ENCODE data around the gene ZRANB1. TPM values are rescaled to one million over a fixed set of nuclear protein-coding genes. Genes with fewer than 3 reads are reported as not detected.

ZRANB1 gene
- total RNA-seq, 4 donors from 2014 or later: 22.1 to 37.5 (median 25.0) TPM

DNA sequence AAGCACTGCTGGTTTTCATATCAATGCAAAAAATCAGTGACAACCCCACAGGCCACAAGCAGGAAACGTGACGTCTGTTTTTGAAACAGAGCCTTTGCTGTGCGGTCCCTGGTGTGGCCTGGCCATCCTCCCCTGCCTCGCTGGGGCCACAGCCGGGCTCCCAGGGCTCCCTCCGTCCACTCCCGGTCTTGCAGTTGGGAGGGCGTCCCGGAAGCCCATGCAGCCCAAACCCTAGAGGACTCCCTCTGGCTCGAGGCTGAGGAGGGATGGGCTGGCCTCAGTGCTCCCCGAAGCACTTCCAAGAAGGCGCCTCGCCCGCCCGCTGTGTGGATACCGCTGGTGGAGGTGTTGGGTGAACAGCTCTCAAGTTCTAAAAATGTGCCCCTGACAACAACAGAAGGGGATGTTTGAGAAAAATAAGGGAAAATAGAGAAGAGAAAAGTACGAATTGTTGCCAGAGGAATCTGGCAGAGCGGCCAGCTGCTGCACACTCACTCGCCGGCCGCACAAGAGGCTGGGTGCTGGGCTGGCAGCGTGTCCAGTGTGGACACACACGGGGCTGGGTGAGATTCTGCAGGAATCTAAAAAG, 73.5 kb downstream of the ZRANB1 start:
- H3K4me1 ChIP-seq: peaks cover 53 to 74% of the 10 kb centered on the region in 2 donors
- TF ChIP-seq POLR2A (IDR thresholded peaks at IDR 0.05): no peak
- TF ChIP-seq, protein P1, sequence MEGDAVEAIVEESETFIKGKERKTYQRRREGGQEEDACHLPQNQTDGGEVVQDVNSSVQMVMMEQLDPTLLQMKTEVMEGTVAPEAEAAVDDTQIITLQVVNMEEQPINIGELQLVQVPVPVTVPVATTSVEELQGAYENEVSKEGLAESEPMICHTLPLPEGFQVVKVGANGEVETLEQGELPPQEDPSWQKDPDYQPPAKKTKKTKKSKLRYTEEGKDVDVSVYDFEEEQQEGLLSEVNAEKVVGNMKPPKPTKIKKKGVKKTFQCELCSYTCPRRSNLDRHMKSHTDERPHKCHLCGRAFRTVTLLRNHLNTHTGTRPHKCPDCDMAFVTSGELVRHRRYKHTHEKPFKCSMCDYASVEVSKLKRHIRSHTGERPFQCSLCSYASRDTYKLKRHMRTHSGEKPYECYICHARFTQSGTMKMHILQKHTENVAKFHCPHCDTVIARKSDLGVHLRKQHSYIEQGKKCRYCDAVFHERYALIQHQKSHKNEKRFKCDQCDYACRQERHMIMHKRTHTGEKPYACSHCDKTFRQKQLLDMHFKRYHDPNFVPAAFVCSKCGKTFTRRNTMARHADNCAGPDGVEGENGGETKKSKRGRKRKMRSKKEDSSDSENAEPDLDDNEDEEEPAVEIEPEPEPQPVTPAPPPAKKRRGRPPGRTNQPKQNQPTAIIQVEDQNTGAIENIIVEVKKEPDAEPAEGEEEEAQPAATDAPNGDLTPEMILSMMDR (IDR thresholded peaks at IDR 0.05): no peak
- no peak overlapping the region for H3K4me3 ChIP-seq (replicated peaks in 1 of 3)
- H3K27me3 ChIP-seq: no peaks in the 10 kb centered on the region
- DNase-seq: peak; percentile 80 to 84
- intact Hi-C loops (cut with DNase I): no loop called here
- H3K9me3 ChIP-seq: no peaks in the 10 kb centered on the region
- 32 to 34% methylated on average over 23 of the region's 23 CpGs for WGBS, 2 donors
- peak overlapping the region; percentile 70 to 84 (median 71) for H3K27ac ChIP-seq
- no peaks in the 10 kb centered on the region for H3K36me3 ChIP-seq

DNA sequence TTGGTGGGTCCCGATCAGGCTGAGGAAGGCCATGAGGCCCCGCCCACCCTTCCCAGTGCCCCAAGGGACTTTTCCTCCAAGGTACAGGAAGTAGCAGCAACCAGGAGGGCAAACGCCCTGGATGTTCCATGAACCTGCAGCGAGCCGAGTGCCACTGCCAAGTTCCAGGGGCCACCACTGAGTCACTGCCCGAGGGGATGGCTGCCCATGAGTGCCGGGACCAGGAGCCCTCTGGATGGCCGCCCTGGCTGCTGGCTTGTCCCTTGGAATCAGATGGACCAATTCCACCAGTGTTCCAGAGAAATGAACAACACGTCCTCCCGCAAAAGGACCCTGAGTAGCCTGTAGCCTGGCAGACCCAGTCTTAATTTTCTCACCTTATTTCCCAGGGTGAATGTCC, 74.2 kb downstream of the ZRANB1 start:
- TF ChIP-seq, protein P1 (IDR thresholded peaks at IDR 0.05): no peak
- TF ChIP-seq POLR2A (IDR thresholded peaks at IDR 0.05): no peak
- Histone ChIP-seq H3K27me3 (no peaks in the 10 kb centered on the region), H3K9me3 (no peaks in the 10 kb centered on the region), H3K4me3 (replicated peaks in 1 of 3) (no peak overlapping the region), H3K4me1 (peaks cover 53 to 78% of the 10 kb centered on the region in 2 donors), H3K27ac (peak overlapping the region; percentile 70 to 84 (median 71)), H3K36me3 (no peaks in the 10 kb centered on the region)
- DNase-seq: peak; percentile 49 to 59
- WGBS, 2 donors: 43 to 67% methylated on average over 1 to 6 of the region's 10 CpGs
- intact Hi-C loops (cut with DNase I): no loop called here

DNA sequence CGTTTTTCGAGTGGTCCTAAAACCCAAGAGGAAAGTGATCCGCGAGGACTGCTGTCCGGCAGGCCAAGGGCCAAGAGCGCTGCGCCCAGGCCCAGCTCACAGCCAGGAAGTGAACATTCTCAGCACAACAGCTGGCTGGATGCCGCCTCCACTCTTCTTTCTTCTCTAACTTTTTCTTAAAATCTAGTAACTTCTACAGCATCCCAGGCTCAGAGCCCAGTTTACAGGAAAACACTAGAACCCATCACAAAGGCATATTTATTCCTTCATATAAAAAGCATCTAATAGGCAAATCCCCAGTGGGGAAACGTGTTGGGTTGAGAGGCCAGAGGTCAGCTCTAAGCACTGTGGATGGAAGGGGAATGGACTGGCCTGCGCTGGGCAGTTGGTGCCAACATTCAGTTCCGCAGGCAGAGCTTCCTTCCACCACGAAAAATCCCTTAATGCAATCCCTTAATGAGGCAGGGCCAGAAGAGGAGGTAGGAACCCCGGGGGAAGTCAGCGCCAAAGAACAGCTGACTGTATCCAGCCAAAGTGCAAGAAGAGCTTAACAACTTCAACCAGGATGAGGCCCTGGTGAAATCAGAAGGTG, 74.8 kb downstream of the ZRANB1 start:
- intact Hi-C loops (cut with DNase I): no loop called here
- TF ChIP-seq, protein P1 (IDR thresholded peaks at IDR 0.05): no peak
- TF ChIP-seq POLR2A (IDR thresholded peaks at IDR 0.05): no peak
- Histone ChIP-seq H3K27me3 (no peaks in the 10 kb centered on the region), H3K9me3 (no peaks in the 10 kb centered on the region), H3K4me1 (peaks cover 53 to 78% of the 10 kb centered on the region in 2 donors), H3K4me3 (replicated peaks in 1 of 3) (no peak overlapping the region), H3K27ac (peak overlapping the region; percentile 70 to 84 (median 71)), H3K36me3 (no peaks in the 10 kb centered on the region)
- peak; percentile 29 to 47 for DNase-seq
- 52 to 68% methylated on average over 14 of the region's 14 CpGs for WGBS, 2 donors

DNA sequence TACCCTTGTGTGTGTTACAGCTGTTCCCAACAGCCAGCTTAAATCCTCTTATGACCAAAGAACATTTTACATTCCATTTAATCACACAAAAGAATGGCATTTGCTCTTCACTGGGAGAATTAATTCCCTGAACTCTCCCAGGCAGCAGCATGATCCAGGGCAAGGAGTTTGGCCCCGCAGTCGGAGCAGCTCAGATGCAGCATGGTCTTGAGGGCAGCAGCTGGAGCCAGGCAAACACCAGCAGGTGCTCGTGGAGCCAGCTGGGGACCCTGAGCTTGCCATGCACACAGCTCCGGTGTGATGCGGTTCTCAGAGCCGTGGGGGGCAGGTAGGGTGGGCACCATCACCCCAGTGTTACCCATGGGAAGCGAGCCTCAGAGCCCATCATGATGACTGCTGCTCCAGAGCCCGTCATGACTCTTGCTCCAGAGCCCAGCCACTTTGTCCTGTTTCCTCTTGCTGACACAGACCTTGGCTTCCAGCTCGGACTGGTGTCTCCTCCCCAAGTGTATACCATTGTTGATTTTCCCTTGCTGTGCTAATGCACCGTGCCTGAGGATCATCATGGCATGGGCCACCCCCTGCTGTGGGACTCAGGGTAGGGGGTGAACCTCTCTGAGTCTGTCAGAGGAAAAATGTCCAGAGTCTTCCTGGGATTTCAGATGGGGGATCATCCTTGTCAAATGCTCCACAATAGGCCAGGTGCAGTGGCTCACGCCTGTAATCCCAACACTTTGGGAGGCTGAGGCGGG, 75.8 kb downstream of the ZRANB1 start:
- Histone ChIP-seq H3K4me3 (replicated peaks in 1 of 3) (no peak overlapping the region), H3K4me1 (peaks cover 51 to 82% of the 10 kb centered on the region in 2 donors), H3K9me3 (no peaks in the 10 kb centered on the region), H3K27ac (peak overlapping the region in 1 of 3 donors; percentile 70), H3K27me3 (no peaks in the 10 kb centered on the region), H3K36me3 (no peaks in the 10 kb centered on the region)
- no peak for DNase-seq
- TF ChIP-seq, protein P1 (IDR thresholded peaks at IDR 0.05): no peak
- TF ChIP-seq POLR2A (IDR thresholded peaks at IDR 0.05): no peak
- intact Hi-C loops (cut with DNase I): no loop called here
- WGBS, 2 donors: 71 to 89% methylated on average over 7 to 8 of the region's 12 CpGs

Data from thyroid gland (tissue), 4 donors.